ENCODE results near the gene TRPM3.

Gene TRPM3

GRCh38 chr9:70588381-70588780, 533.0 kb downstream of the TRPM3 start:
- H3K27ac ChIP-seq, result no peak overlapping the region
- no peak for TF ChIP-seq CTCF (IDR thresholded peaks at IDR 0.05; ENCODE audit: low read depth, low read length, missing control alignments)
- in situ Hi-C loops (cut with HindIII; ENCODE audit: low pct_ligation_motif_present, low sequenced_read_pairs), result loop anchor here (25.0 kb wide), 1 partner anchor 176 kb away; the partner anchor contains the start of gene KLF9
- no peaks in the 10 kb centered on the region for H3K36me3 ChIP-seq (replicated peaks)
- no peaks in the 10 kb centered on the region for H3K27me3 ChIP-seq (replicated peaks)
- no peak overlapping the region for H3K4me3 ChIP-seq (ENCODE audit: low read depth, low read length)
- no peak for DNase-seq

- no peaks in the 10 kb centered on the region for H3K36me3 ChIP-seq (replicated peaks)
- peak; percentile 75 for DNase-seq
- in situ Hi-C loops (cut with HindIII; ENCODE audit: low pct_ligation_motif_present, low sequenced_read_pairs), result loop anchor here (25.0 kb wide), 1 partner anchor 175 kb away; the partner anchor contains the start of gene KLF9
- no peaks in the 10 kb centered on the region for H3K27me3 ChIP-seq (replicated peaks)
- no peak for TF ChIP-seq CTCF (IDR thresholded peaks at IDR 0.05; ENCODE audit: low read depth, low read length, missing control alignments)
- no peak overlapping the region for H3K4me3 ChIP-seq (ENCODE audit: low read depth, low read length)
- H3K27ac ChIP-seq, result peak overlapping the region; percentile 72
Observed at GRCh38 chr9:70587201-70587600, 534.2 kb downstream of the TRPM3 start.

GRCh38 chr9:70586476-70586875, 534.9 kb downstream of the TRPM3 start:
- no peaks in the 10 kb centered on the region for H3K27me3 ChIP-seq (replicated peaks)
- in situ Hi-C loops (cut with HindIII; ENCODE audit: low pct_ligation_motif_present, low sequenced_read_pairs), result loop anchor here (25.0 kb wide), 1 partner anchor 174 kb away; the partner anchor contains the start of gene KLF9
- no peak for TF ChIP-seq CTCF (IDR thresholded peaks at IDR 0.05; ENCODE audit: low read depth, low read length, missing control alignments)
- H3K4me3 ChIP-seq (ENCODE audit: low read depth, low read length), result no peak overlapping the region
- peak overlapping the region; percentile 72 for H3K27ac ChIP-seq
- H3K36me3 ChIP-seq (replicated peaks), result no peaks in the 10 kb centered on the region
- no peak for DNase-seq

GRCh38 chr9:70581955-70582350, 539.5 kb downstream of the TRPM3 start:
- no peak overlapping the region for H3K4me3 ChIP-seq (ENCODE audit: low read depth, low read length)
- in situ Hi-C loops (cut with HindIII; ENCODE audit: low pct_ligation_motif_present, low sequenced_read_pairs), result loop anchor here (25.0 kb wide), 1 partner anchor 170 kb away; the partner anchor contains the start of gene KLF9
- TF ChIP-seq CTCF (IDR thresholded peaks at IDR 0.05; ENCODE audit: low read depth, low read length, missing control alignments), result no peak

GRCh38 chr9:70581214-70581954, 540.0 kb downstream of the TRPM3 start:
- Histone ChIP-seq H3K27me3 (replicated peaks) (no peaks in the 10 kb centered on the region), H3K27ac (no peak overlapping the region), H3K4me3 (ENCODE audit: low read depth, low read length) (no peak overlapping the region), H3K36me3 (replicated peaks) (no peaks in the 10 kb centered on the region)
- in situ Hi-C loops (cut with HindIII; ENCODE audit: low pct_ligation_motif_present, low sequenced_read_pairs), result loop anchor here (25.0 kb wide), 1 partner anchor 169 kb away; the partner anchor contains the start of gene KLF9
- no peak for TF ChIP-seq CTCF (IDR thresholded peaks at IDR 0.05; ENCODE audit: low read depth, low read length, missing control alignments)
- DNase-seq, result no peak

More at GRCh38 chr9:70581955-70582350, 539.5 kb downstream of the TRPM3 start:
- H3K36me3 ChIP-seq (replicated peaks), result no peaks in the 10 kb centered on the region
- no peaks in the 10 kb centered on the region for H3K27me3 ChIP-seq (replicated peaks)
- H3K27ac ChIP-seq, result no peak overlapping the region
- DNase-seq, result no peak
